Epithelial cell of umbilical artery (primary cell): Measurements from ENCODE around the gene OVCH2. TPM values are rescaled to one million over a fixed set of nuclear protein-coding genes. Genes with fewer than 3 reads are reported as not detected.

Experiments used
- total RNA-seq: library from RNA; depleted of rRNA; stranded (reverse); fragments of >200 nt; gene quantifications from 2 replicates; pipeline ENCODE4 v1.2.3, GENCODE V29; 2014

The OVCH2 gene
- not detected in 2 replicates for total RNA-seq

GRCh38 chr11:7706377-7706776 lies at the start of gene OVCH2:
Gene OVCH2 (minus strand): TSS chr11:7706477. CDS start chr11:7706394, 83 bp downstream.

GRCh38 chr11:7672960-7673723 lies 33.1 kb downstream of the OVCH2 start, which contains the start of gene CYB5R2:
Gene CYB5R2 (minus strand): TSS chr11:7673500. CDS start chr11:7672825, 675 bp downstream.

Other genes starting within 250 kb of the OVCH2 start
- gene OLFML1, start 221.0 kb downstream of the OVCH2 start, total RNA-seq, result 2.9 TPM in 1 of 2 replicates, not detected in the other
- 0.65 and 2.9 TPM in 2 replicates for gene PPFIBP2, start 192.5 kb downstream of the OVCH2 start, total RNA-seq
- gene CYB5R2, start 33.0 kb downstream of the OVCH2 start, total RNA-seq, result 4.9 and 6.2 TPM in 2 replicates
- not detected in 2 replicates for gene OR5P2, start 90.5 kb upstream of the OVCH2 start, total RNA-seq
- gene OR5P3, start 124.4 kb upstream of the OVCH2 start, total RNA-seq, result not detected in 2 replicates
- not detected in 2 replicates for gene OR10A6, start 224.8 kb upstream of the OVCH2 start, total RNA-seq
- not detected in 2 replicates for gene OR10A3, start 235.2 kb upstream of the OVCH2 start, total RNA-seq